ENCODE measurements around the gene KLHDC7B.

DNA sequence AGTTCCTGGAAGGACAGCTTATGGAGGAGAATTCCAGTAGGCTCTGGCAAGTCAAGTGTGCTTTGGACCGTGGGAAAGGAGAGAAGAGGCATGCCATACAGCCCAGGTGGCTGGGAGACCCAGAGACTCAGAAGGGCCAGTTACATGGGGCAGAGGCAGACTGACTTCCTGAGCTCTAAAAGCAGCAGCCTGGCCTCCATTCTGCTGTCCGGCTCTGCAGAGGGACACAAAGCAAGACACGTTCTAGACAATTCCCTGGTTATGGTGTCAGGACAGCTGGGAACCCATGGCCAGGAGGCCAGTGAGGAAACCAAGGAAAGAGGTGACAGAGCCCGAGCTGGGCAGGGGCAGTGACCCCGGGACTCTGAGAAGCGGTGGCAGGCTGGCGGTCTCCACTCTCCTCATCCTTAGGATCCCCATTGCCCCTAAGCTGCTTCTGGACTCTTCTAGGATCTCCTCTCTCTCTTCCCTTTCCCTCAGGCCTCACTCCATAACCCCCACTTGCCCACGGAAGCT lies 29.8 kb downstream of the KLHDC7B start:
- TF ChIP-seq, protein P1, sequence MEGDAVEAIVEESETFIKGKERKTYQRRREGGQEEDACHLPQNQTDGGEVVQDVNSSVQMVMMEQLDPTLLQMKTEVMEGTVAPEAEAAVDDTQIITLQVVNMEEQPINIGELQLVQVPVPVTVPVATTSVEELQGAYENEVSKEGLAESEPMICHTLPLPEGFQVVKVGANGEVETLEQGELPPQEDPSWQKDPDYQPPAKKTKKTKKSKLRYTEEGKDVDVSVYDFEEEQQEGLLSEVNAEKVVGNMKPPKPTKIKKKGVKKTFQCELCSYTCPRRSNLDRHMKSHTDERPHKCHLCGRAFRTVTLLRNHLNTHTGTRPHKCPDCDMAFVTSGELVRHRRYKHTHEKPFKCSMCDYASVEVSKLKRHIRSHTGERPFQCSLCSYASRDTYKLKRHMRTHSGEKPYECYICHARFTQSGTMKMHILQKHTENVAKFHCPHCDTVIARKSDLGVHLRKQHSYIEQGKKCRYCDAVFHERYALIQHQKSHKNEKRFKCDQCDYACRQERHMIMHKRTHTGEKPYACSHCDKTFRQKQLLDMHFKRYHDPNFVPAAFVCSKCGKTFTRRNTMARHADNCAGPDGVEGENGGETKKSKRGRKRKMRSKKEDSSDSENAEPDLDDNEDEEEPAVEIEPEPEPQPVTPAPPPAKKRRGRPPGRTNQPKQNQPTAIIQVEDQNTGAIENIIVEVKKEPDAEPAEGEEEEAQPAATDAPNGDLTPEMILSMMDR (IDR thresholded peaks at IDR 0.05) = no peak
- TF ChIP-seq TP53 (CRISPR knock-in tag; IDR thresholded peaks at IDR 0.05) (no peak), NR2C2 (CRISPR knock-in tag; IDR thresholded peaks at IDR 0.05) (no peak), MXD4 (CRISPR knock-in tag; IDR thresholded peaks at IDR 0.05; ENCODE audit: borderline replicate concordance) (no peak), ZNF232 (CRISPR knock-in tag; IDR thresholded peaks at IDR 0.05) (no peak), TEAD4 (CRISPR knock-in tag; IDR thresholded peaks at IDR 0.05) (no peak), SP1 (CRISPR knock-in tag; conservative IDR thresholded peaks at IDR 0.05) (no peak)
- TF ChIP-seq, protein P2, sequence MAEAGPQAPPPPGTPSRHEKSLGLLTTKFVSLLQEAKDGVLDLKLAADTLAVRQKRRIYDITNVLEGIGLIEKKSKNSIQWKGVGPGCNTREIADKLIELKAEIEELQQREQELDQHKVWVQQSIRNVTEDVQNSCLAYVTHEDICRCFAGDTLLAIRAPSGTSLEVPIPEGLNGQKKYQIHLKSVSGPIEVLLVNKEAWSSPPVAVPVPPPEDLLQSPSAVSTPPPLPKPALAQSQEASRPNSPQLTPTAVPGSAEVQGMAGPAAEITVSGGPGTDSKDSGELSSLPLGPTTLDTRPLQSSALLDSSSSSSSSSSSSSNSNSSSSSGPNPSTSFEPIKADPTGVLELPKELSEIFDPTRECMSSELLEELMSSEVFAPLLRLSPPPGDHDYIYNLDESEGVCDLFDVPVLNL (CRISPR knock-in tag; IDR thresholded peaks at IDR 0.05; ENCODE audit: borderline replicate concordance, low read depth) = no peak
- TF ChIP-seq, protein P3, sequence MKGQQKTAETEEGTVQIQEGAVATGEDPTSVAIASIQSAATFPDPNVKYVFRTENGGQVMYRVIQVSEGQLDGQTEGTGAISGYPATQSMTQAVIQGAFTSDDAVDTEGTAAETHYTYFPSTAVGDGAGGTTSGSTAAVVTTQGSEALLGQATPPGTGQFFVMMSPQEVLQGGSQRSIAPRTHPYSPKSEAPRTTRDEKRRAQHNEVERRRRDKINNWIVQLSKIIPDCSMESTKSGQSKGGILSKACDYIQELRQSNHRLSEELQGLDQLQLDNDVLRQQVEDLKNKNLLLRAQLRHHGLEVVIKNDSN (CRISPR knock-in tag; IDR thresholded peaks at IDR 0.05) = no peak
- TF ChIP-seq, protein P4, sequence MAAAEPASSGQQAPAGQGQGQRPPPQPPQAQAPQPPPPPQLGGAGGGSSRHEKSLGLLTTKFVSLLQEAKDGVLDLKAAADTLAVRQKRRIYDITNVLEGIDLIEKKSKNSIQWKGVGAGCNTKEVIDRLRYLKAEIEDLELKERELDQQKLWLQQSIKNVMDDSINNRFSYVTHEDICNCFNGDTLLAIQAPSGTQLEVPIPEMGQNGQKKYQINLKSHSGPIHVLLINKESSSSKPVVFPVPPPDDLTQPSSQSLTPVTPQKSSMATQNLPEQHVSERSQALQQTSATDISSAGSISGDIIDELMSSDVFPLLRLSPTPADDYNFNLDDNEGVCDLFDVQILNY (CRISPR knock-in tag; IDR thresholded peaks at IDR 0.05) = no peak
